ENCODE data around the gene POTEG.
"Not testable (repeated sequence)": the region's sequence is repeated elsewhere in the genome, so short reads cannot be mapped to it uniquely, and the experiment has no call there.

The POTEG gene

DNA sequence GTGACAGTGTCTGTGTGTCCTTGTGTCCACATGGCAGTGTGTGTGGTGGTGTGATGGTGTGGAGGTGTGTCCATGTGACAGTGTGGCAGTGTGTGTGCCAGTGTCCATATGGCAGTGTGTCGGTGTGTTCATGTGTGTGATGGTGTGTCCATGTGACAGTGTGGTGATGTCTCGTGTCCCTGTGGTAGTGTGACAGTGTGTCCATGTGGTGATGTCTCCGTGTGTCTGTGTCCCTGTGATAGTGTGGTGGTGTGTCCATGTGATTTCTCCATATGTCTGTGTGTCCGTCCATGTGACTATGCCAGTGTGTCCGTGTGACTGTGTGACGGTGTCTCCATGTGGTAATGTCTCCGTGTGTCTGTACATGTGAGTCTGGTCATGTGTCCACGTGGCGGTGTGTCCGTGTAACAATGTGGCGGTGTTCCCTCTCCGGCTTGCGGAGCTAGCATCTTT, 59.7 kb downstream of the POTEG start:
- H3K4me3 ChIP-seq (ENCODE audit: low read depth, low read length) = not testable (repeated sequence)

DNA sequence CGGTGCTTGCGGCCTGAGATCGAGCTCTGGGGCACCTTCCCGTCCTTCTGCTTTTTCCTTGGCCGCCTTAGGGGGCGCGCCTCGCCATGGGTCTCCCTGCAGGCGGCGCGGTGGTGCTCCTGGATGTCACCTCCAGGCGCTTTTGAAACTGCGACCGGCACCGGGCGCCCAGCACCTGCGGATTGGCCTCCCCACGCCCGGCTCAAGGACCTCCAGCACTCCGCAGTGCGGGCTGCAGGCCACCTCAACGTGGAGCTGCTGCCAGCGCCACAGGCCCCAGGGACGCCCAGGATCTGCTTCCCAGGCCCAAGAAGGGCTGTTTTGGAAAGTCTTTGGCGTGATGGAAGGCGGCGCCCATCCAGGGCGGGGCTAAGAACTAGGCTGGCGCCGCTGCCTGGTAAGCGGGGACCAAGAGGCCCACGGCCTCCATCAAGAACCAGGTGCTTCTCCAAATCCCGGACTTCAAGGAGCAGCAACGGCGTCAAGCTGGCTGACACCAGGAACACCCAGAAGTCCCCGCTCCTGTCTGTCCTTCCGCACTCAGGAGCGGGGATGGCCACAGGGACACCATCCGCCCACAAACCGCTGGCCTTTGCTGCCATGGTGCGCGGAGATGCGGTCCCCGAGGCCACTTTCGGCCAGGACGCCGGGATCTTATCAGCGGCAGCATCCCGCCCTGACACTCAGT, 61.2 kb downstream of the POTEG start:
- not testable (repeated sequence) for H3K4me3 ChIP-seq (ENCODE audit: low read depth, low read length)

DNA sequence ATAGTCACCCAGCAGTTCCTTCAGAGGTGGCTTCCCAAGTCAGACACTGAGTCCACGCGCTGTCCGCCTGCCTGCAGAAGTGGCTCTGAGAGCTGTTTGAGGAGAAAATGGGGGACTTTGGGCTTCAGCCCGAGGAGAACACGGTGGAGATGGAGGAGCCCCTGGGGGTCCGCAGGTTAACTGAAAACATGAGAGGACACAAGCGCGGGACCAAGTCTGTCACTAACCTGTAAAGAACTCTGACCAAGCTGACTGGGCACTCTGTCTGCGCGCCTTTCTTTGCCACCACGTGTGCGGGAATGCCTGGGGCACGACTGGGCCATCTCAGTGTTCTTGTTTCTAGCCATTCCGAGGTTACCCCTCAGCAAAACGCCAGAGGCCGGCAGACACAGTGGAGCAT, 62.4 kb downstream of the POTEG start:
- H3K4me3 ChIP-seq (ENCODE audit: low read depth, low read length) = not testable (repeated sequence)

DNA sequence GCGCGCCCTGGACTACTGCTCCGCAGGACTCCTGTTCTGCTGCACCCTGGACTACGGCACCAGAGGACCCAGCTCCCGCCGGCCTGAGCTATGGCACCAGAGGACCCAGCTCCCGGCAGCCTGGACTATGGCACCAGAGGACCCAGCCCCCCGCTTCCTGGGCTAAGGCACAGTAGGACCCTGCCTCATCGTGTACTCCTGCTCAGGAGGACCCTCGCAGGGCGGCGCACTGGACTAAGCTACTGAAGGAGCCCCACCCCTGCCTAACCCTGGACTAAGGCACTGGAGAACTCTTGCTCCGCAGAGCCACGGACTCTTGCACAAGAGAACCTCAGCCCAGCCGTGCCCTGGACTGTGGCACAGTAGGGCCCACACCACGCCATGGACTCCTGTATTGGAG, 71.3 kb downstream of the POTEG start:
- not testable (repeated sequence) for H3K4me3 ChIP-seq (ENCODE audit: low read depth, low read length)

DNA sequence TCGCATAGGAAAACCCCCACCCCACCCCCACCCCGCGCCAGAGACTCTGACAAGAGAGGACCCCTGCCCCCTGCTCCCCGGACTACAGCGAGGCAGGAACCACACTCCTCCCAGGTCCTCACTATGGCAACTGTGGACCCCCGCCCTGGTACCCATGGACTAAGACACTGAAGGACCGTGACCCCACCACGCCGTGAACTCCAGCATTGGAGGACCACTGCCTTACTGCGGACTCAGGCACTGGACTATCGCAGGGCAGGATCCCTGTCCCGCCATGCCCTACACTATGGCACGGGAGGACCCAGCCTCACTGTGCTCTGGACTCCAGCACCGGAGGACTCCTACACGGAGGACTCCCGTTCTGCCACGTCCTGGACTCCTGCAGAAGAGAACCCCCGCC, 71.8 kb downstream of the POTEG start:
- H3K4me3 ChIP-seq (ENCODE audit: low read depth, low read length) = not testable (repeated sequence)

DNA sequence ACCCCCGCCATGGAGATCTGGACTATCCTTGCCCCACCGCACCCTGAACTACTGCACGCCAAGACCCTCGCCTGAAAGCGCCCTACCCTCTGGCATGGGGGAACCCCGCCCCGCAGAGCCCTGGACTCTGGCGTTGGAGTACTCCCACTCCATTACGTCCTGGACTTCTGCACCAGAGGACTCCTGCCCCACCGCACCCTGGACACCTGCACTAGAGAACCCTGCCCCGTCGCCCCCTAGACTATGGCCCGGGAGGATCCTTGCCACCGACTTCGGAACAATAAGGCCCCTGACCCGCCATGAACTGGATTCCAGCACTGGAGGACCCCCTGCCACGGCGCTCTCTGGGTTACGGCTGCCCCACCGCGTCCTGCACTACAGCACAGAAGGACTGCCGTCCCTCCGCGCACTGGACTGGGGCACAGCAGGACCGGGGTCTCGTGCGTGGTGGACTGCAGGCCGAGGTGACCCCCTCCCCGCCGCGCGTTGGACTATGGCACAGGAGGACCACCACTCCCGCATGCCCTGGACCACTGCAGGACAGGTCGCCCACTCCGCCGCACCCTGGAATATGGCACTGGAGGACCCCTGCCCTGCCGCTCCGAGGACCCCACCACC, 72.4 kb downstream of the POTEG start:
- not testable (repeated sequence) for H3K4me3 ChIP-seq (ENCODE audit: low read depth, low read length)

DNA sequence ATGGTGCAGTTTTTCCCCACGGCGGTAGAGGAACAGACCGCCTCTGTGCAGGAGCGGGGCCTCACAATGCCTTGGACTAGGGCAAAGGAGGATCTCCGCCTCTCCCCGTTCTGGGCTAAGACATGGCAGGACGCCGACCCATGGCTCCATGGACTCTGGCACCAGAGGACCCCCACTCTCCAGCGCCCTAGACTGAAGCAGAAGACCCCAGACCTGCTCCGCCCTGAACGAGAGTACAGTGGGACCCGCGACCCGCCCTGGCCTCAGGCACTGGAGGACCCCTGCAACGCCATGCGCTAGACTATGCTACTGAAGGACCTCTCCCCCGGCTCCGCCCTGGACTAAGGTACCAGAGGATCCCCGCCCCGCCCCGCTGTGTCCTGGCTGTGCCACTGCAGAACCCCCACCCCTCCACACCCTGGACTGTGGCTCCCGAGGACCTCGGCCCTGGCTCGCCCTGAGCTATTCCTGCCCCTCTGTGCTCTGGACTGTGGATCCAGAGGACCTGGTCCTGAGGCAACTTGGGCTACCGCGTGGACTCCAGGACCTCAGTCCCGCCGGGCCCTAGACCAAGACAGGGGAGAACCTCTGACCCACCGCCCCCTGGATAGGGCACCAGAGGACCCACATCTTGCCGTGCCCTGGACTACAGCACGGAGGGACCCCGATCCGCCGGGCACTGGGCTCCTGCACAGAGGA, 73.1 kb downstream of the POTEG start:
- H3K4me3 ChIP-seq (ENCODE audit: low read depth, low read length) = not testable (repeated sequence)
